IPS-NIHi11 (cell line): Measurements from ENCODE around the gene MYZAP.
A peak's percentile ranks its signal among the peaks of the same experiment; 100 is the strongest.

ENCODE experiments used
- DNase-seq: peaks from one replicate; pipeline ENCODE4 v3.0.0; 2012; ENCODE audit warnings: mixed read lengths, low spot score

Gene MYZAP

DNA sequence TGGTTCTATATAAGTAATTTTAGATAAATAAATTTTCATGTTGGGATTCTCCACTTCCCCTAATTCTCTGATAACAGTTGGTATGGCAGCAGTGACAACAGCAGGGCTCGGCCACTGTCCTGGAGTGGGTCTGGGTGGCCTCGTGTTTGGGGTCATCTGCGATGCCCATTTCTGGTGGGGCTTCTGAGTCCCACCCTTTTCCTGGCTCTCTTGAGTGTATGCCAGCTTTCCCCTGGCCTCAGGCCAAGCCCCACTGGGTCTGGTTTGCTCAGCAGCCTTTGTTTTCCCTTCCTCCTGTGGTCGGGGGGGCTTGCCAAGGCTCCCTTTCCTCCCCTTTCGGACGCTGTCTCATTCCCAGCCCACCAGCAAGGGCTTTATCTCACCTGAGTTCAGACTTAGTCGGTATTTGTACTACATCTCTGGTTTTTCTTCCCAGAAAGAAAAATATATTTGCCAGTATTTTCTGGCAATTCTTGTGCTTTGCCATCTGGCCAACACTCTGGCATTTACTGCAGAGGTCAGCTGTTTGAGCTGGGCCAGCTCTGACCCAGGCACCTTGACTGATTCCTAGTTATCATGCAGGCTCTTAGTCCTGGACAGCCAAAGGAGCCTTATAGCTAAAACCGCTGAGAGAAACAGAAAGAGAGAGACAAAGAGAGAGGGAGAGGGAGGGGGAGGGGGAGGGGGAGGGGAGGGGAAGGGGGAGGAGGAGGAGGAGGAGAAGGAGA is 35.2 kb downstream of the MYZAP start:
- no peak for DNase-seq

DNA sequence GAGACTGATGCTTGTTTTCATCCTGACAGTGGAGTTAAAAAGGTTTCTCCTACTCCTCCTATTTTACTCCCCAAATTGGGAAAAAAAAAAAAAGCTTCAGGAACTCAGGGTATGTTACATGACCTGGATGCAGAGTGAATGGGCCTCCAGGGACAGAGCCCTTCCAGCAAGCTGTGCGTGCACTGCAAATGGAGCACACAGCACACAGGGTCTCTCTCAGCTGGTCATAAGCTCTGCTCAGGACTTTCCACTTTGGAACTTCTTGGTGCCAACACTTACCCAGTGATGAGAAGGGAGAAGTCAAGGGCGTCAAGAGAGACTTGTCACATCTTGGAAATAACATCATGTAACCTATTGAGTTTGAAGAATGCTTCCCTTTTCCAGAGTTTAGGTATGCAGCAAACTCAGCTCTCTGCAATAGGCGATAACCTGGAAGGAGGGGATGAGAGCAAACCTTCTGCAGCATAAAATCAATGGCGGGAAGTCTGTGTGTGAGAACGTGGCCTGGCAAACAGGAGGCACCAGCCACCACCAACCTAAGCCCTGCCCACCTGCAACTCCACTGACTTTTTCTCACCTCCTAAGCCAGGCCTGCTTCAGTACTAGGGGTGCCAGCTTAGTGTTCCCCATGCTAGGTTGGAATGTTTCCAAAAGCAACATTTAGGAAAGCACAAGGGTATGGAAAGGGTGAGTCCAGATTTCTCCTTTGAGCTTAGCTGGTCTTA is 39.8 kb downstream of the MYZAP start:
- no peak for DNase-seq

DNA sequence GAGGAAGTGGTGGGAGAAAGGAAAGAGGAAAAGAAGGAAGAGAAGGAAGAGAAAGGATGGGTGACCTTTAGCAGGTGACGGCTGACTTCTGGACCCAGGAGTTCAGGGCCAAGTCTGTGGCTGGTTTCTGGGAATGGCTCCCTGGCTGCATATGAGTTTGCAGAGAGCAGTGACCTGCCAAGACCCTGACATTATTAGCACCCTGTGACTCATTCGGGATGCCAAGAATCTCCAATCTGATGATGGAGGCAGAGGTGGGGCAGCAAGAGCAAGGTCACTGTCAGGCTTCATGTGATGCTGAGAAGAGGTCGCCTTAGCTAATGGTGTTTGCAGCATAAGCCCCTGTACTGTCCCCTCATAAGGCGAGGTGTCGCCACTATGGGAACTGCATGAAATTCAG is 42.6 kb downstream of the MYZAP start:
- DNase-seq = no peak

DNA sequence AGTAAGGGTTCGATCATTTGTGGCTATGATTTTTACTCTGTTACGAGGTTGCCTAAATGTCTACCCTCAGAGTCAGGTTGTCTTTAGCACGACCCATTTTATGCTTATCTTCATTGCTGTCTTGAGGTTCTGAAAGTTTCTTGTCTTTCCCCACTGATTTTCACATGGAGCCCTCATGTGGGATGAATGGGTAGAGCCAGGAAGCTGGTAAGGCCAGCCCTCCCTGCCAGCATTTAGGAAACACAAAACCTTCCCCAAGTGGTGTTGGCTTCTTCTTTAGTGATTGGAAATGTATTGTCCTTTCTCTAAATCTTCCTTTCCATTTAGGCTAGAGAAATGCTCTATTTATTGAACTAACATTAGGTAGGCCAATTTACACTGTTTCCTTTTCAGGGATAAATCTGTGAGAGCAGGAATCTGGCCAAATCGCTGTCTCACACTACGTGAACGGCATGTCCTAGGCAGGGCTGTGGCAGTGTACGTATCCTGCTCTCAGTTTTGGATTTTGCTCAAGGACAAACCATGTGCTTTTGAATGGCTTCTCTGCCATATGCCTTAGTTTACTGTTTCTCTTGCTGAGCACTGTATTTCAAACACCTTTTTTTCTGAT is 43.7 kb downstream of the MYZAP start:
- DNase-seq = peak; percentile 34

DNA sequence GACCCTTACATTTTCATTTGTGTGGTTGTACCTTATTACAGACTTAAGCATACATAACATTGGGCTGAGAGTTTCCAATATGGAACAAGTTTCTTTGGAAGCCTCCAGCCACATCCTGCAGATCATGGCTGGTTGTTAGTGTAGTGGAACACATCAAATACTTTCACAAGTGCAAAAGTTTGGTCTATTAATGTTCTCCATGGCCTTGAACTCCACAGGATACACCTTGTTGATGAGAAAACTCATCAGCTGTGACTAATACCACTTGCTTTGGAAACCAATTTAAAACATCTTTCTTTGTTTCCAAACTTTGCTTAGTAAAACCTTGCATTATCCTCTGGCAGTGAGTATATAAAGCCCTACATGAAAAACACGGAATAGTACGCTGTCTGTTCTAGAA is 46.1 kb downstream of the MYZAP start:
- no peak for DNase-seq

DNA sequence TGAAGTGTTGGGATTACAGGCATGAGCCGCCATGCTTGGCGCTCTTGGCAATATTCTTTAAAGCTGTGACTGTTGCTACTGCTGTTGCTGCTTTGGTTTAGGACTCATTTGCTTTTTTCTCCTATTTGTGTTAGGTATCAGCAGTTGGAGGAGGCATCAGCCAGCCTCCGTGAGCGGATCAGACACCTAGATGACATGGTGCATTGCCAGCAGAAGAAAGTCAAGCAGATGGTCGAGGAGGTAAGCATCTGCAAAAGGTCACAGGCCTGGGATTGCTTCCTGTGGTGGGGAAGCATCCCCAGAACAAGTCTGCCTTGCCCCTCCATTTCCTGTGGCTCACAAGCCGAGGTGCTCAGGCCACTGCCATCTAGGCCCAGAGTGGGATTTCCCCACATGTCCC is 47.6 kb downstream of the MYZAP start:
- DNase-seq = no peak

DNA sequence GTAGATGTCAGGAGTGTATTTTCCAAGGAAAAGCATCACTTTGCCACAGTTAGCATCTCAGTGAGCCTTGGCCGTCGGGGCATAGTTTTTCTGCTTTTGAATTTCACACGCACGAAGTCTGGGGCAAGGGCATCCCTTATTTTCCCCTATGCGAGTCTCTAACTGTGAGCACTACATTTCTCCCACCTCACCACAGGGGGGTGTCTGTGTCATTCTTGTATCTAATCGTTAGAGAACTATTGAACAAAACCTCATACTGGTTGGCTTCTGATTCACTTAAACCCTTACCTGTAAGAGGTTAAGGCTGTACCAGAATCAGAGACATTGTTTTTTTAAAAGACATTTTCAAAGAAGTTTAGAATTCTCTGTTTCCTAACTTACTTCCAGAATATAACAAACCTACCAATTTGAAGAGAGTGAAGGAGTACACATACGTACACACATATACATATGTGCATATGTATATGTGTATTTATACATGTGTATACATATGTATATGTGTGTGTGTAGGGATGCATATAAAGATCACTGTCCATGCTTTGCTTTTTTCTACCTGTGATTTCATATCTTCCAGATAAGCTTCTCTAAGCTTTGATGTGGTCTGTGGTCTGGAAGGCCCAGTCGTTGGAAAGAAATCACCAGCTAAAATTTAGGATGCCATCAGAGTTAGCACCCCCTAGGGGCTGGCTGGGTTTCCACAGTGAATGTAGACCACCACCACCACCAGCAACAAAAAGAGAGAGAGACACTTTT is 49.4 kb downstream of the MYZAP start:
- DNase-seq = peak; percentile 52

DNA sequence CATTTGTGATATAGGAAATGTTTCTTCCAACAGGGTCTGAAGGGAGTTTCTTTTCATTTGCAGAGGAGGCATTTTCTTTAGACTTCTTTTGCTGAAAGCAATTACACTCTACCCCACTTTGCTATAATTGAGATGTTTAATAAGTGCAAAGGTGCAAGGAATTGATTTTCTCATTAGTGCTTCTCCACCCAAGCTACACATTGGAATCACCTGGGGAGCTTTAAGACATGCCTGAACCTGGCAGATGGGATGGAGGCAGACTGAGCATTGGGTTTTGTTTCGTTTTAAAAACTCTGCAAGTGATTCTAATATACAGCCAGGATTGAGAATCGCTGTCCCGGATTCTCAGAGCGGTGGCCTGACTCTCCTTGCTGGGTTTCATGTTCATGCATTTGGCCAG is 52.1 kb downstream of the MYZAP start:
- no peak for DNase-seq

DNA sequence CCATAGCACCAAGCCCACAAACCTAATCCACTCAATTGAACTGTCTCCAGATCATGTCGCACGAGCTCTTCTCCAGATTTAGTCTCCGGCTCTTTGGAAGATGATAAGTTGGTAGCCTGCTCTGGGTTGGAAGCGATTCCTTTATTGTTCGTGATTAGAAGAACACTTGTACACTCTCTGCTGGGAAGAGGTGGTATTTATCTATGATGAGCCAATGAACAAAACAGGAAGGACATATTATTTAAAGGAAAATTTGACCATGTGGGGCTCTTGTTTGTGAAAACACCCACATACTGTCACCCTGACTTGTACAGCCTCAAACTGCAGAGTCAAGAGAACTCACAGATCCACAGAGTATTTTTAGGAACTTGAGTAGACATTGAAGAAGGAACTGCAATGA is 54.4 kb downstream of the MYZAP start:
- no peak for DNase-seq

DNA sequence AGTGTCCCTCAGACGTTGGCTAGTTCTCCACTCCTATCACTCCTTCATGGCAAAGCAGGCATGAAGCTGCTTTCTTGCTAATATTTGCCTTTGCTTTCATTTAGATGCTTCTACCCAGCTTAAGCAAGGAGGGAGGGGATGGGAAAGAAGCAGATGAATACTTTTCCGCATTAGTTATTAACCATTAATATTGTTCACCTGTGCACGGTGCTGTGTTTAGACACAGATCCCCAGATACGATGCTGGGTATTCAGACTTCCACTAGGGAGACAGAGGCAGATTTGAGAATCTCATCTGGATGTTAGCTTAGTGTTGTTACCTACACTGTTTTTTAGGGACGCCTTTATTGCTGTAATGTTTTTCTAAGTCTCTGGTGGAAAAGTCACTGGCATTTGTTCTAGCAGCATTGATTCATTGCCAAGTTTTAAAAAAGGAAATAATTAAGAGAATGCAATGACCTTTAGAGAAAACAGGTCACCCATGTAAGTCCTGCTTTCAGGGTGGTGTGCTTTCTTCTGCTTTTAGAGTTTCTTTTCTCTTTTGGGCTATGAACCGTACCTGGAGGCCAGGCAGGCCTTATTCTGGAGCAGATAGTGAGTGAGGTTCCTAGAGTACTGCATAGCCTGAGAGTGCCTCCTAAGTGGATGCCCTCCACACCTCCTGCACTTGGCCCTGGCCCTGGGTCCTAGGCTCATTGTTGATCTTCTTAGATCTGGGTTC is 55.5 kb downstream of the MYZAP start:
- no peak for DNase-seq

DNA sequence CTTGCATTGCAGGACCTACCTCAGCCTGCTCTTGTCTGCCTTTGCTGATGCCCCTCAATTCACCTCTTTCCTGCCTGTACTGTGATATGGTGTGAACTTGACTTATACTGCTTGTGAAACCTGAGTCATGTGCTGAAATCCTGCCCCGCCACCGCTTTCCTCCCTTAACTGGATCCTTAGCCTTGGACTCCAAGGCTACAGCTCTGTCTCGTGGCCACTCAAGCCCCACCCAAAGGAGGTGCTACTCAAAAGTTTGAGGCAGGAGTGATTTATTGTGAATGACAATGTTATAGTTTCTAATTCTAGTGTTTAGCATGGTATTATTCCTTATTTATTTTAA is 56.1 kb downstream of the MYZAP start:
- peak; percentile 31 for DNase-seq

DNA sequence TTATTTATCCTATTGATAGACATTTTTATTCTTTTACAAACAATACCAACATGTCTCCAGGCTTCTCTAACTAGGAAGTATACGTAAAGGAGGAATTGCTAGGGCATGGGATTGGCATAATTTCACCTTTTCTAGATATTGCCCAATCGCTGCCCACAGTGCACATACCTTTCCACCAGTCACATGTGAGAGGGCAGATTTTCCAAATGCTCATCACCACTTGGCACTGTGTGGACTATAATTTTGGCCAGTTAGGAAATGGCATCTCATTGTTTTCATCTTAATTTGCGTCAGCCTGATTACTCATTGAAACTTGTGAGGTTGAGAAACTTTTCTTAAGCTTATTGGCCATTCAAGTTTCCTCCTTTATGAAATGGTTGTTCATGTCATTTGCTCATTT is 57.4 kb downstream of the MYZAP start:
- DNase-seq = no peak

DNA sequence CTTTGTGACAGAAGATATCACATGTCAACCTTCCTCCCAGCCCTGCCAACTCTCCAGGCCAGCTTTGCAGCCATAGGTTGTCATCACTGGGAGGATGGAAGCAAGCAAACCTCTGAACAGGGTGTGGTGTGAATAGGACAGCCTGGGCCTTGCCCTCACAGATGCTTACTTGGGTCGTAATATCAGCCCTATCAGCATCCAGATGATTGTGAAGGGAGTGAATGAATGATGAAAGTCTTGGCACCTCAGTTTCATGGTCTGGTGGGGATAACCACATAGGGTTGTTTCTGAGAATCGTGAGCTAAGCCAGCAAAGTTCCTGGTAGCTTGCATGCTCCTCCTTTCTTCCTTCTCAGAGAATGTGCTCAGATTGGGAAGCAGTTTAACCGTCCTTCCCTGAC is 59.7 kb downstream of the MYZAP start:
- no peak for DNase-seq

DNA sequence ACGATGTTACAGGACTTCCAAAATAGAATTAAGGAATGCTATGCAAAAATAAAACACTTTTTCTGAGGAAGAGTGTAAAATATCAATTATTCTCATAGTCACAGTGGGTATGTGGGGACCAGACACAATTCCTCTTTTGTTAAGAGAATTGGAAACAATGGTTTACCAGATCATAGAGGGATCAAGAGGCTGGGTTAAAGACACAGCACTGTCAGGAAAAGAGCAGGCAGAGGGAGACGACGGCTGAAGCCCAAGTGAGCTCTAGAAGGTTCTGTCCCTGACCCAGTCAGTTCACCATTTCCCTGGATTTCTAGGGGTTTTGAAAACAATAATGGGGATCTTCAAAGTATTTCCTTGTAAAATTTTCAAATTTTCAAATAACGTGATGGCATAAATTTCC is 60.8 kb downstream of the MYZAP start:
- DNase-seq = no peak

DNA sequence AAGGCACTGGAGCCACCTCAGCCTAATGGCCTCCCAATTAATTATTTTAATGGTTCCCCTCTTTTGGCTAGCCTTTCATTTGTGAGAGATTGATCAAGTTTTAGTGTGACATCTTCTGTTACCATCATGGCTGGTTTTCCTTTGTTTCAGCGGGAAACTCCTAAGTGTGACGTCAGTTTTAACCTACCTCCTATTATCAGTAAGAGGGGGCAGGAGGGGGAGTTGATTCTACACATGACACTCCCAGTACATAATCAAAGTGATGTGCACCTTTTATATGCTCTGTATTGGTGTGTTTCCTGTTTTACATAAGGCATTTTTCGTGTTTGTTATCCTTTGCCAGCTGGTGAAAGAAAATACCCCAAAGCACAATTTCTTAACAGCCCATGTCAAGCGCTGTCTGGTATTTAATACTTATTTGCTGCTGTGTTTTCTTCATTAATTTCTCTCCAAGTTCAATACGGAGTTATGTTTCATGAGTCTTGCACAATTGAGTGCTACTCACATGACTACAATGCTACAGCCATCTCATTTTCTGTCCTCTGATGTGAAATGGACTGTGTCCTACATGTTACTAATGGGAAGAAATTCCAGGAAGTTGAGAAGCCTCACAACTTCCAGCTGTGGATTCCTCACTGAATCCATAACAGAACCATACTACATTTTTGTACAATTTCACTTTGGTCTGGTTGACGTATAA is 62.6 kb downstream of the MYZAP start:
- DNase-seq = no peak

DNA sequence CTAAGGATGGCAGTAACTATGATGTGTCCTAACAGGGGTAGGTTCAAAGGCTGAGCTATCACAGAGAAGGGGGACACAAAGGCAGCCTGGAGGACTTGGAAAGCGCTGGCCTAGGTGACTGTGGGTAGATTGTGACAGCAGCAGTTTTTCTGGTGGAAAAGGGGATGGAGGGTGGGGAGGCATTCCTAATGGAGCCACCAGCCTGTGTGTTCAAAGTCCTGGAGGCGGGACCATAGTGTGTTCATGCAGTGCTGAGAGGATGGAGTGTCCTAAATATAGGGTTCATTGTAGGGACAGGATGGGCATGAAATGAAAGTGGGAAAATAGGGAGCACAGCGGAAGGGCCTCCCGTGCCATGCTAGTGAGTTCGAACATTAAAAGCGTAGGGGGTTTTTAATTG is 63.3 kb downstream of the MYZAP start:
- no peak for DNase-seq

DNA sequence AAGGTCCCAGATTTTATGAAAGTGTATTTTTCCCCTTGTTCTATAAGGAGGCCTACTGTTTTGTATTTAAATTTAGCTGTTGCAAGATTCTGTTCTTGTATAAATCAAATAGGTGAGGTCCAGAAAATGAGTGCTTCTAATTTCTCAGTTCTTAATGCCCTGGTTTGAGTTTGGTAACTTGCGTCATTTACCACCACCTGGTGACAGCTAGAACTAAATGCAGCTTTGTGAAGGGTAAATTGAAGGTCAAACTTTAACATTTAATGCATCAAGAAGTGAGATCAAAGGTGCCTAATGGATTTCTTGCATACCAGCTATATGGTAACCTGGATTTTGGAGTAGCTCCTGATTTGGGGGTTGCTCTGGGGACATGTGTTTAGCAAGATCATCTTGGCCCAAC is 64.1 kb downstream of the MYZAP start:
- no peak for DNase-seq

DNA sequence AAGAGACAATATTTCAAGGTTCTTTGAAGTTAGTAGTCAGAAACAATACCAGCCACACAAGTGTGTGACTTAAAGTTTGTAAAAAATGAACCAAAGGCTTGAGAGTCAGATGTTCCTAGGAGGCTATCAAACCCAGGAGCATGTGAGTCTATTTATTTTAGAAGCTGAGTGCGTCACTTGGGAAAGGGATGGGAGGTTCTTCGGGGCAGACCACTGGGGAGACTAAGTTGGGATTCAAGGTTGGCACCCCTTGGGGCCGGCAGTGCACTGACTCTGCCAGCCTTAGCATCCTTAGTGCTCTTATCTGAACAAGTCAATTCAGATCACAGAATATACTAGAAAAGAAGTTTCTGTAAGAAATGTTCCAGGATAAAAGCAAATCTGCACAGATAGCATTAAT is 64.7 kb downstream of the MYZAP start:
- no peak for DNase-seq

DNA sequence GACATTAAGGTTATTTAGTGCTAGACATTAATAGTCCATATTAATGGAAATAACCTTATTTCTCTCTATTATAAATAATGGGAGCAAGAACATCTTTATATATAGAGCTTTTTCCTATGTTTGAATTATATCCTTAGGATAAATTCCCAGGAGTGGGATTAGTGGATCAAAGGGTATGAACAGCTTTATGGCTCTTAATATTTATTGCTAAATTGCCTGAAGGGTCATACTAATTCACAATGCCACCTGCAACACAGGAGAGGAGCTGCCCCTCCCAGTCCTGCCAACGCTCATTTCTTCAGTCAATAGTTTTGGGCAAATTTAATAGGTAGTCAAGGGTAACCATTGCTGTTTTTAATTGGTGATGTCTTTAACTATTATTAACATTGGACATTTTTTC is 65.9 kb downstream of the MYZAP start:
- DNase-seq = no peak

DNA sequence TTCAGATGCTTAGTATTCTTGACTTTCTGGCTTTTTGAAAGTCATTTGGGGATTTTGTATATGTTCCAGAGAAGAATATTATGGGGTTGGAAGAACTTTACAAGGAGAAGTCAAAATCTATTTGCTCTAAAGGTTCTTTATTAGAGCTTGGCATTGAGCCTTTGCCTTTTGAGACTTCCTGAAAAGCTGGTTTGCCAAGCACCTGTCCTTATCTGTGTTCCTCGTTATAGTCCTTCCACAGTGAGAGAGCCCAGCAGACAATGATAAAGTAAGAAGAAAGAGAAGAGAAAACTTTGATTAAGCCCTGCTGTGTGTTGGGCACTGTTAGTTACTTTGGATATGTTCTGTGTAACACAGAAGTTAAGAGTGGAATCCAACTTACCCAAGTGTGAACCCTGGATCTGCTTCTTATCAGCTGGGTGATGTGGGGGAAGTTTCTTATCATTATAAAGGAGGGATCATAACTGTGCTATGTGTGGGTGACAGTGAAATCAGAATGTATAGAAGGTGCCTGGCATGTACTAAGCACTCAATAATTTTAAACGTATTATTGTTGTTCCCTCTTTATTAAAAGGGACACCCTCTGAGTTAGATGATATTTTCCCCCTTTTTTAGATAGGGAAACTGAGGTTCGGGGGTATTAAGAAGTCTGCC is 70.5 kb downstream of the MYZAP start:
- DNase-seq = no peak

DNA sequence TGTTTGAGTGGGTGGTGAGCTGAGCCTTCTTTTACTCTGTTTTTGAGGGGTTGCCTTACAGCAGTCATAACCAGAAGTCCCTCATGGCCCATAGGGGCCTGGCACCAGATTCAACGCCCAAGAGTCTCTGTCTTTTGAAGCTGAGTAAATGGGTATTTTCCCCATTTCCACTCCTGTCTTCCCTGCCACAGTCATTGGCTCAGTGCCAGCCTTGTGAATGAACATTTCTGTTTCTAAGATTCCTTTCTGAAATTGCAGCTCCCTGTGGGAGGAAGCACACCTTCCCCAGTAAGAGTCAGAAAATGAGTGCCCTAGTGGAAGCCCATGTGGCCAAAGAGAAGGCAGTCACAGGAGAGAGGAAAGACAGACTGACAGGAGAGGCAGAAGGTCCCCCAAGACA is 71.1 kb downstream of the MYZAP start:
- DNase-seq = no peak
